Ovary (tissue), 9 donors: ENCODE data around the gene CNTFR. TPM values are rescaled to one million over a fixed set of nuclear protein-coding genes. Genes with fewer than 3 reads are reported as not detected.

Source experiments
- DNase-seq, 5 donors: peaks; one replicate each; pipeline ENCODE4 v3.0.0-alpha.2; 2019 to 2020
- H3K27ac ChIP-seq, 2 donors: fragments of 200-600 bp; one replicate each; pipeline versions ENCODE4 v1.5.1 to v1.8.0; 2019 to 2022
- H3K27me3 ChIP-seq: fragments of 200-600 bp; one replicate; pipeline ENCODE4 v1.8.0; 2022
- H3K36me3 ChIP-seq: fragments of 200-600 bp; sonication (generic); one replicate; pipeline ENCODE4 v1.5.1; 2019
- H3K4me1 ChIP-seq: one replicate; pipeline ENCODE4 v1.8.1; 2013; ENCODE audit warnings: mild to moderate bottlenecking, moderate library complexity; ENCODE audit not compliant: insufficient read depth
- H3K4me3 ChIP-seq: fragments of 200-600 bp; sonication (generic); one replicate; pipeline ENCODE4 v1.5.1; 2017
- H3K9me3 ChIP-seq, 2 donors: fragments of 200-600 bp in 1 of 2; sonication (generic) in 1 of 2; one replicate each; pipeline versions ENCODE4 v1.5.1 to v1.8.1; 2013 to 2019; ENCODE audit warnings: mild to moderate bottlenecking in 1 of 2, moderate library complexity in 1 of 2
- EP300 ChIP-seq: sonication (generic); formaldehyde crosslinking; IDR thresholded peaks from one replicate; pipeline ENCODE4 v1.6.1; 2017; ENCODE audit warnings: antibody characterized with exemption
- POLR2A ChIP-seq: fragments of 450-650 bp; IDR thresholded peaks from one replicate; pipeline ENCODE4 v1.6.1; 2017; ENCODE audit warnings: antibody characterized with exemption, mild to moderate bottlenecking, moderate library complexity
- WGBS, 3 donors: extraction: QIAGEN DNeasy Blood & Tissue Kit in 1 of 3; methylation state at CpG; one replicate each; pipeline versions ENCODE4 v1.1.5 to v1.1.7; 2013 to 2017; 5-methylcytosine and 5-hydroxymethylcytosine counted together
- intact Hi-C, 4 donors: fragments of 100-400 bp; cut with DNase I; formaldehyde crosslinking; loops; one replicate each; pipeline versions ENCODE4 v1.11.0 to v1.15.1; 2022 to 2023
- polyA plus RNA-seq, 2 donors: library from polyadenylated mRNA; stranded (reverse); fragments of 200-250 nt in 1 of 2; fragments of 350-450 nt in 1 of 2; fragmentation: Illumina TruSeq in 1 of 2; extraction: RNeasy Lipid Tissue Mini Kit (QIAGEN cat#74804) in 1 of 2; gene quantifications; one replicate each; pipeline ENCODE4 v1.2.3, GENCODE V29; 2013 to 2014
- total RNA-seq, 7 donors: library from RNA; depleted of rRNA in 2 of 7; stranded (reverse); fragments of >200 nt in 2 of 7; fragmentation: NEBNext Ultra II Directional in 3 of 7; extraction: Animal tissue kit (Norgen Biotek cat#: 25700) in 3 of 7; gene quantifications; one replicate each; pipeline versions ENCODE4 v1.1.0 to v1.2.4, GENCODE V29; 2016 to 2023
- TF ChIP-seq, protein P1 (sequence below), 3 donors: fragments of 450-650 bp in 2 of 3; fragments of 200-600 bp in 1 of 3; IDR thresholded peaks; one replicate each; pipeline versions ENCODE4 v1.5.1 to v1.8.0; 2016 to 2022; ENCODE audit warnings: antibody characterized with exemption in 3 of 3, mild to moderate bottlenecking in 1 of 3
- donor health status: DM: no; HTN: no; CAD: no; lungs with moderate emphysema.
- donor health status: DM: no; HTN: no; CAD: no.
- donor health status: Bipolar disorder and iron deficiency.
- donor health status: DM: yes; HTN: yes; CAD: no.
- donor health status: DM: no; HTN: no; CAD: no.
- donor health status: DM: yes; HTN: yes; CAD: no.

The CNTFR gene
- total and polyA plus RNA-seq, 9 donors = 1.2 to 4.7 (median 2.6) TPM

DNA sequence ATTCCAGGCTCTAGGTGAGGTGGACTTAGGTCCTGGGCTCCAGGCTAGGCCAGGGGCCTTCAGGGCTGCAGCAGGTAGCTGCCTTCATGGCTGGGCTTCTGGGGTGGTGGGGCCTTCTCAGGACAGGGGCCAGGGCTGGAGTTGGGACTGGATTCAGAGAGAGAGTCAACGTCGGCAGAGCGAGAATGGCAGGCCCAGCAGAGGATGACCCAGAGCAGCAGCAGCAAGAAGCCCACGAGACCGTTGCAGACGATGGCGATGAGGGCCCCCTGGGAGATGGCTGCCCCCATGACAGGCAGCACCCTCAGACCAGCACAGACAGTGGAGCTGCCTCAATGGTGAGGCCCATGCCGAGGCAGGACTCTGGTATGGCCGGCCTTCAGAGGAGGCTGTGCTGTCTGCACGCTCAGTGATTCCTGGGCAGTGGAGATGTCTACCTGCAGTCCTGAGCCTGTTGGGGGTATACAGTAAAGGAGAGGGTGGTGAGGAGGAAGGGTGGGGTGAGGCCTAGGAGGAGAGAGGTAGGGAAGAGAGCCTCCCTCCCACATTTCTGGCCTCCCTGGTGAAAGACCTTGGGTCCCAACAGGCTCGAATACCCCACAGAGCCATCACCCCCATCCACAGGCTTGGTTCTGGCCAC, 68.0 kb downstream of the CNTFR start:
- DNase-seq = no peak
- WGBS, 3 donors = 91 to 97% (median 95%) methylated on average over 11 of the region's 11 CpGs
- H3K4me3 ChIP-seq = no peak overlapping the region
- peaks cover 5% of the 10 kb centered on the region for H3K4me1 ChIP-seq
- H3K36me3 ChIP-seq = no peaks in the 10 kb centered on the region
- H3K27ac ChIP-seq = no peak overlapping the region
- intact Hi-C loops = no loop called here
- TF ChIP-seq EP300 (no peak), POLR2A (no peak)
- TF ChIP-seq, protein P1, sequence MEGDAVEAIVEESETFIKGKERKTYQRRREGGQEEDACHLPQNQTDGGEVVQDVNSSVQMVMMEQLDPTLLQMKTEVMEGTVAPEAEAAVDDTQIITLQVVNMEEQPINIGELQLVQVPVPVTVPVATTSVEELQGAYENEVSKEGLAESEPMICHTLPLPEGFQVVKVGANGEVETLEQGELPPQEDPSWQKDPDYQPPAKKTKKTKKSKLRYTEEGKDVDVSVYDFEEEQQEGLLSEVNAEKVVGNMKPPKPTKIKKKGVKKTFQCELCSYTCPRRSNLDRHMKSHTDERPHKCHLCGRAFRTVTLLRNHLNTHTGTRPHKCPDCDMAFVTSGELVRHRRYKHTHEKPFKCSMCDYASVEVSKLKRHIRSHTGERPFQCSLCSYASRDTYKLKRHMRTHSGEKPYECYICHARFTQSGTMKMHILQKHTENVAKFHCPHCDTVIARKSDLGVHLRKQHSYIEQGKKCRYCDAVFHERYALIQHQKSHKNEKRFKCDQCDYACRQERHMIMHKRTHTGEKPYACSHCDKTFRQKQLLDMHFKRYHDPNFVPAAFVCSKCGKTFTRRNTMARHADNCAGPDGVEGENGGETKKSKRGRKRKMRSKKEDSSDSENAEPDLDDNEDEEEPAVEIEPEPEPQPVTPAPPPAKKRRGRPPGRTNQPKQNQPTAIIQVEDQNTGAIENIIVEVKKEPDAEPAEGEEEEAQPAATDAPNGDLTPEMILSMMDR (IDR thresholded peaks at IDR 0.05) = no peak
- no peaks in the 10 kb centered on the region for H3K27me3 ChIP-seq
- H3K9me3 ChIP-seq = no peaks in the 10 kb centered on the region

DNA sequence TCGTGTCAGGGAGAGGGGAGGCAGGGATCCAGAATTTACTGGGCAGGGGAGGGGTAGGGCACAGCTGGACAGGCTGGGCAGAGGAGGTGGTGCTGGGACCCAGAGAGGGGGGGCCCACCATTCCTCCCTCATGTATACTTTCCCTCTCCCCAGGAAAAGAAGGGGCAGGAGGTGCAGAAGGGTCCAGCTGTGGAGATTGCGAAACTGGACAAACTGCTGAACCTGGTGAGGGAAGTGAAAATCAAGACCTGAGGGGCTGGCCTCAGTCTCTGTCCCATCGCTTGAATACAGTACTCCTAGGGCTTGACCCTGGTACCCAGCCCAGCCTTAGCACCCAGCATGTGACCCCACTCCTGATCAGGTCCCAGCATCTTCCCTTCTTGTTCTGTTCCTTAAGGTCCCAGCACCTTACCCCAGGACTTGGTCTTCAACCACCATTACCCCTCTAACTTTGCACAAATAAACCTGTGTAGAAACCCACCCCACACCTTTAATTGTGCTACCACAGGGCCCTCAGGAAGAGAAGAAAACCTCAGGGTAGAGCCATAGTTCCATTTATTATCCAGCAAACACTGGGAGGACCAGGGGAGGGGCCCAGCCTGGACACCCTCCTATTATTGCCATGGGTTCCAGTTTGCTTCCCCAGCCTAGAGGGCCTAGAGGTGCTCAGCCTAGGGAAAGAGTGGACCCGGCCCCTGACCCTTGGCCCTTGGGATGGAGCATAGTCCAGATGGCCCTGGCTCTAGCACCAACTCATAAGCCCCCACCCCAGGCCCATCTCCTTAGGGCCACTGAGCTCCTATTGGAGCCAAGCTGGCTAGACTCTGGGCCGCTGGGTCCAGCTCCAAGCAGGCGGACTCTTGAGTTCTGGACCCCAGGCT, 68.8 kb downstream of the CNTFR start:
- Histone ChIP-seq H3K9me3 (no peaks in the 10 kb centered on the region), H3K4me3 (no peak overlapping the region), H3K36me3 (no peaks in the 10 kb centered on the region), H3K27me3 (no peaks in the 10 kb centered on the region), H3K4me1 (peaks cover 5% of the 10 kb centered on the region), H3K27ac (no peak overlapping the region)
- whole genome bisulfite sequencing, 3 donors = 91 to 93% (median 92%) methylated on average over 6 of the region's 6 CpGs
- no peak for DNase-seq
- TF ChIP-seq EP300 (no peak), POLR2A (no peak)
- TF ChIP-seq, protein P1 (IDR thresholded peaks at IDR 0.05) = no peak
- intact Hi-C loops = no loop called here

DNA sequence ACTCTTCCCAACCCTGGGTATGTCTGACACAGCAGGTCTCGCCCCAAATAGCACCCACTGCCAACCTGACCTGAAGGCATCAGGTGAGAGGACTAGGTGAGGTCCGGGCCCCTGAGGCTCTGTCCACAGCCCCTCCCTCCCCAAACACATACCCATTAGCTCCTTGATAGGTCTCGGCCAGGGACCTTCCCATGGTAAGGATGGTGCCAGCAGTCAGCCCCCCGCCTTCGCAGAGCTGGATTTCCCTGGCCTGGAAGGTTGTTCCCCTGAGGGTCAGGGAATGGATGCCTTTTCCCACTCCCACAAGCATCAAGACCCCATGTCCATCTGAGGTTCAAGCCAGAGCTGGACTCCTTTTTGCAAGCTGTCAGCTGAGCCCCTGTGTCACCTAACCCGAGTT, 69.4 kb downstream of the CNTFR start:
- Histone ChIP-seq H3K27ac (no peak overlapping the region), H3K4me1 (peaks cover 5% of the 10 kb centered on the region), H3K27me3 (no peaks in the 10 kb centered on the region), H3K36me3 (no peaks in the 10 kb centered on the region), H3K4me3 (no peak overlapping the region), H3K9me3 (no peaks in the 10 kb centered on the region)
- intact Hi-C loops = no loop called here
- TF ChIP-seq POLR2A (no peak), EP300 (no peak)
- TF ChIP-seq, protein P1 (IDR thresholded peaks at IDR 0.05) = no peak
- 83 to 92% (median 87%) methylated on average over 6 of the region's 6 CpGs for WGBS, 3 donors
- DNase-seq = no peak

DNA sequence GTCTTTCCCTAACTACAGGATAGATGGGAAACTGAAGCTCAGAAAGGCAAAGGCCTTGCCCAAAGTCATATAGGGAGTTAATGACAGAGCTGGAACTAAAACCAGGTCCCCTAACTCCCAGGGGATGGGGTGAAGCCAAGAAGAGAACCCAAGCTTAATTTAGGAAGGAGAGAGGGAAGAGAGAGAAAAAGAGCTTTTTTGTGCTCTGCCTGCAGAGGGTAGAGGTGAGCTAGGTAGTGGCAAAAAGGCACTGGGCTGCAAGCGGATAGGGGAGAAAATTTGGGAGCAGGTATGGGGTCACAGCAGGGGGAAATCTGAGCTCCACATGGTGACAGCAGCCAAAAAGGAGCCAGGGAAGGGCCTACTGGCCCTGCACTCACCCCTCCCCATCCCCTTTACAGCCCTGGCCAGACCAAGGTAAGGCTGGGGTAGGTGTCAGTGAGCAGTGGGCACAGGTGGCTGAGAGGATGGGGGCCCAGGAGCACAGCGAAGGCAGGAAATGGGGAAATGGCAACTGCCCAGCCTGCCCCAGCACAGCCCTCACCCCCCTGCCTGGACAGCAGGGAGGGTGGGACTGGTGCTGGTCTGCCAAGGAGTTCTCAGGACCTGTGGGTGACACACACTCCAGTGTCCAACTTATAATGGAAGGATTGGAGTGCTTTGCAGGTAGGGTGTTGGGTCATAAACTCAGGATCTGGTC, 70.1 kb downstream of the CNTFR start:
- Histone ChIP-seq H3K27ac (no peak overlapping the region), H3K4me1 (peaks cover 5% of the 10 kb centered on the region), H3K27me3 (no peaks in the 10 kb centered on the region), H3K36me3 (no peaks in the 10 kb centered on the region), H3K9me3 (no peaks in the 10 kb centered on the region), H3K4me3 (no peak overlapping the region)
- no peak for DNase-seq
- intact Hi-C loops = no loop called here
- 85 to 95% (median 85%) methylated on average over 2 of the region's 2 CpGs for WGBS, 3 donors
- no peak for TF ChIP-seq POLR2A
- TF ChIP-seq, protein P1 (IDR thresholded peaks at IDR 0.05) = no peak
- no peak for TF ChIP-seq EP300
